GM18861 (cell line): ENCODE data around the gene CCDC122.

Experiments used
- ATAC-seq: cut with Tn5 transposase; IDR thresholded peaks from one replicate; pipeline ENCODE4 v1.9.1; 2021; ENCODE audit not compliant: unreplicated experiment

The CCDC122 gene

GRCh38 chr13:43878892-43879754 lies at the start of gene CCDC122:
Gene CCDC122, minus strand, starts transcription at chr13:43879740. Its CDS starts 10,364 bp downstream, at chr13:43869376.
- ATAC-seq, result peak; percentile 53

- peak; percentile 98 for ATAC-seq
These were observed 45.2 kb upstream of the CCDC122 start for GRCh38 chr13:43924549-43925245.

GRCh38 chr13:43920965-43921674 lies 41.6 kb upstream of the CCDC122 start:
- ATAC-seq, result no peak

- ATAC-seq, result no peak
These were observed 39.1 kb upstream of the CCDC122 start for GRCh38 chr13:43918636-43919035.

- ATAC-seq, result no peak
These were observed 37.3 kb upstream of the CCDC122 start for GRCh38 chr13:43916828-43917227.

- no peak for ATAC-seq
These were observed 35.9 kb upstream of the CCDC122 start for GRCh38 chr13:43915451-43915850.

- ATAC-seq, result no peak
These were observed 32.3 kb upstream of the CCDC122 start for GRCh38 chr13:43911871-43912270.

- ATAC-seq, result no peak
These were observed 31.7 kb upstream of the CCDC122 start for GRCh38 chr13:43911278-43911677.

GRCh38 chr13:43910856-43911255 lies 31.3 kb upstream of the CCDC122 start:
- no peak for ATAC-seq

GRCh38 chr13:43908156-43909126 lies 28.9 kb upstream of the CCDC122 start:
- ATAC-seq, result no peak

- no peak for ATAC-seq
These were observed 26.0 kb upstream of the CCDC122 start for GRCh38 chr13:43905435-43906031.

GRCh38 chr13:43895940-43896339 lies 16.4 kb upstream of the CCDC122 start:
- ATAC-seq, result no peak

- ATAC-seq, result no peak
These were observed 14.9 kb upstream of the CCDC122 start for GRCh38 chr13:43894438-43894837.

- ATAC-seq, result no peak
These were observed 4.7 kb upstream of the CCDC122 start for GRCh38 chr13:43884222-43884621.

GRCh38 chr13:43883631-43884030 lies 4.1 kb upstream of the CCDC122 start:
- no peak for ATAC-seq

GRCh38 chr13:43881580-43881979 lies 2.0 kb upstream of the CCDC122 start:
- no peak for ATAC-seq

GRCh38 chr13:43880926-43881325 lies 1.4 kb upstream of the CCDC122 start:
- no peak for ATAC-seq

GRCh38 chr13:43880214-43880855 lies 795 bp upstream of the CCDC122 start:
- no peak for ATAC-seq

GRCh38 chr13:43879755-43880181 lies 228 bp upstream of the CCDC122 start, which contains the start of gene LACC1:
Gene LACC1, plus strand, starts transcription at chr13:43879904. Its CDS starts 1,082 bp downstream, at chr13:43880986.
- peak; percentile 30 for ATAC-seq
